Duodenal mucosa (tissue), 2 donors: ENCODE data around the gene RCC1.
"Not testable (repeated sequence)": the region's sequence is repeated elsewhere in the genome, so short reads cannot be mapped to it uniquely, and the experiment has no call there.

ENCODE experiments used
- H3K27ac ChIP-seq: one replicate; pipeline ENCODE4 v1.7.0; 2013; ENCODE audit warnings: low read depth, low read length
- H3K27me3 ChIP-seq, 2 donors: one replicate each; pipeline ENCODE4 v1.7.0; 2013; ENCODE audit warnings: low read length in 2 of 2, control low read depth in 1 of 2; ENCODE audit not compliant: insufficient read depth in 2 of 2, control insufficient read depth in 1 of 2
- H3K36me3 ChIP-seq, 2 donors: one replicate each; pipeline ENCODE4 v1.7.0; 2013; ENCODE audit warnings: low read length in 2 of 2, control low read depth in 1 of 2; ENCODE audit not compliant: insufficient read depth in 2 of 2, control insufficient read depth in 1 of 2
- H3K4me1 ChIP-seq, 2 donors: one replicate each; pipeline ENCODE4 v1.7.0; 2013; ENCODE audit warnings: low read length in 2 of 2, control low read depth in 1 of 2; ENCODE audit not compliant: insufficient read depth in 2 of 2, control insufficient read depth in 1 of 2
- H3K4me3 ChIP-seq, 2 donors: one replicate each; pipeline ENCODE4 v1.7.0; 2013; ENCODE audit warnings: low read length in 2 of 2, low read depth in 1 of 2
- H3K9ac ChIP-seq, 2 donors: one replicate each; pipeline ENCODE4 v1.7.0; 2013; ENCODE audit warnings: low read length in 2 of 2, low read depth in 1 of 2
- H3K9me3 ChIP-seq, 2 donors: one replicate each; pipeline ENCODE4 v1.7.0; 2013; ENCODE audit warnings: low read length in 2 of 2, control low read depth in 1 of 2; ENCODE audit not compliant: control insufficient read depth in 1 of 2

Gene RCC1

GRCh38 chr1:28566931-28567330 is 61.1 kb downstream of the RCC1 start:
- Histone ChIP-seq H3K9ac (no peak overlapping the region), H3K4me1 (no peaks in the 10 kb centered on the region), H3K4me3 (no peak overlapping the region), H3K9me3 (no peaks in the 10 kb centered on the region), H3K27ac (no peak overlapping the region), H3K36me3 (peaks cover 19 to 57% of the 10 kb centered on the region in 2 donors), H3K27me3 (no peaks in the 10 kb centered on the region)

GRCh38 chr1:28571911-28572310 is 66.1 kb downstream of the RCC1 start:
- no peak overlapping the region for H3K27ac ChIP-seq
- H3K27me3 ChIP-seq, result no peaks in the 10 kb centered on the region
- H3K9me3 ChIP-seq, result no peaks in the 10 kb centered on the region
- H3K9ac ChIP-seq, result no peak overlapping the region
- H3K36me3 ChIP-seq, result peaks cover 12 to 44% of the 10 kb centered on the region in 2 donors
- H3K4me1 ChIP-seq, result no peaks in the 10 kb centered on the region
- H3K4me3 ChIP-seq, result no peak overlapping the region

GRCh38 chr1:28572891-28573290 is 67.0 kb downstream of the RCC1 start:
- not testable (repeated sequence) for H3K4me3 ChIP-seq, H3K9me3 ChIP-seq, H3K27ac ChIP-seq, H3K27me3 ChIP-seq, H3K9ac ChIP-seq, H3K4me1 ChIP-seq
- peaks cover 14 to 46% of the 10 kb centered on the region in 2 donors for H3K36me3 ChIP-seq

- H3K4me3 ChIP-seq, result no peak overlapping the region
- no peak overlapping the region for H3K9ac ChIP-seq
- peaks cover 19 to 47% of the 10 kb centered on the region in 2 donors for H3K36me3 ChIP-seq
- no peak overlapping the region for H3K27ac ChIP-seq
- no peaks in the 10 kb centered on the region for H3K4me1 ChIP-seq
- no peaks in the 10 kb centered on the region for H3K27me3 ChIP-seq
- H3K9me3 ChIP-seq, result no peaks in the 10 kb centered on the region
Measured at GRCh38 chr1:28573564-28573963, 67.7 kb downstream of the RCC1 start.

- no peak overlapping the region for H3K9ac ChIP-seq
- no peak overlapping the region for H3K27ac ChIP-seq
Measured at GRCh38 chr1:28577052-28577678, 71.3 kb downstream of the RCC1 start.

GRCh38 chr1:28577738-28578536 is 72.1 kb downstream of the RCC1 start:
- no peak overlapping the region for H3K4me3 ChIP-seq
- H3K9ac ChIP-seq, result no peak overlapping the region
- H3K36me3 ChIP-seq, result peaks cover 21 to 46% of the 10 kb centered on the region in 2 donors
- no peaks in the 10 kb centered on the region for H3K27me3 ChIP-seq
- H3K9me3 ChIP-seq, result no peaks in the 10 kb centered on the region
- H3K27ac ChIP-seq, result no peak overlapping the region
- H3K4me1 ChIP-seq, result peaks cover 10 to 21% of the 10 kb centered on the region in 2 donors

More at GRCh38 chr1:28577052-28577678, 71.3 kb downstream of the RCC1 start:
- peaks cover 21 to 48% of the 10 kb centered on the region in 2 donors for H3K36me3 ChIP-seq
- no peaks in the 10 kb centered on the region for H3K27me3 ChIP-seq
- no peak overlapping the region for H3K4me3 ChIP-seq
- H3K4me1 ChIP-seq, result peaks cover 6 to 19% of the 10 kb centered on the region in 2 donors
- H3K9me3 ChIP-seq, result no peaks in the 10 kb centered on the region

- Histone ChIP-seq H3K9ac (no peak overlapping the region), H3K9me3 (no peaks in the 10 kb centered on the region), H3K36me3 (peaks cover 21 to 43% of the 10 kb centered on the region in 2 donors), H3K27ac (no peak overlapping the region), H3K4me1 (peaks cover 13 to 23% of the 10 kb centered on the region in 2 donors), H3K27me3 (no peaks in the 10 kb centered on the region), H3K4me3 (peak overlapping the region in 1 of 2 donors; percentile 5)
Measured at GRCh38 chr1:28578696-28579218, 72.9 kb downstream of the RCC1 start.

- H3K9ac ChIP-seq, result no peak overlapping the region
- no peaks in the 10 kb centered on the region for H3K27me3 ChIP-seq
- peaks cover 21 to 42% of the 10 kb centered on the region in 2 donors for H3K36me3 ChIP-seq
- no peak overlapping the region for H3K27ac ChIP-seq
- no peaks in the 10 kb centered on the region for H3K9me3 ChIP-seq
- H3K4me1 ChIP-seq, result peaks cover 13 to 23% of the 10 kb centered on the region in 2 donors
- peak overlapping the region; percentile 0 to 96 for H3K4me3 ChIP-seq
Measured at GRCh38 chr1:28579401-28579800, 73.6 kb downstream of the RCC1 start.

- Histone ChIP-seq H3K4me3 (peak overlapping the region; percentile 88 to 96), H3K4me1 (peaks cover 13 to 23% of the 10 kb centered on the region in 2 donors), H3K9ac (peak overlapping the region; percentile 80 to 86), H3K27me3 (no peaks in the 10 kb centered on the region), H3K36me3 (peaks cover 21 to 42% of the 10 kb centered on the region in 2 donors), H3K9me3 (no peaks in the 10 kb centered on the region), H3K27ac (peak overlapping the region; percentile 84)
Measured at GRCh38 chr1:28580722-28581530, 75.1 kb downstream of the RCC1 start.
